Measurements from ENCODE around the gene HYAL4.

The HYAL4 gene

GRCh38 chr7:123860848-123861247, 15.9 kb downstream of the HYAL4 start:
- Histone ChIP-seq H3K27me3 (ENCODE audit: control insufficient read depth in 3 of 3, insufficient read depth in 3 of 3, low read depth in 1 of 3, low read length in 3 of 3) (no peaks in the 10 kb centered on the region), H2BK12ac (ENCODE audit: low read length) (no peak overlapping the region), H2BK120ac (ENCODE audit: low read depth, low read length) (no peak overlapping the region), H3K4ac (ENCODE audit: low read length) (no peak overlapping the region), H3K23ac (ENCODE audit: low read depth, low read length, poor library complexity) (no peak overlapping the region), H4K91ac (ENCODE audit: low read depth, low read length, poor library complexity) (no peak overlapping the region), H3K9ac (ENCODE audit: low read depth, low read length, poor library complexity) (no peak overlapping the region), H2AK5ac (ENCODE audit: low read depth, low read length) (no peak overlapping the region), H3K4me3 (ENCODE audit: low read length in 2 of 2) (no peak overlapping the region), H3K36me3 (replicated peaks in 1 of 2; ENCODE audit: control insufficient read depth in 2 of 2, insufficient read depth in 2 of 2, low read length in 2 of 2) (no peaks in the 10 kb centered on the region), H3K27ac (replicated peaks; ENCODE audit: low read length) (no peak overlapping the region), H3K18ac (ENCODE audit: low read length) (no peak overlapping the region), H3K14ac (ENCODE audit: low read length) (no peak overlapping the region), H4K8ac (ENCODE audit: low read depth, low read length) (no peak overlapping the region), H3K4me2 (ENCODE audit: insufficient read depth, low read length, poor library complexity, severe bottlenecking) (no peak overlapping the region), H3K79me1 (ENCODE audit: low read depth, low read length) (no peaks in the 10 kb centered on the region), H2BK15ac (ENCODE audit: low read length) (no peak overlapping the region), H2BK5ac (ENCODE audit: low read length) (no peak overlapping the region), H3K4me1 (ENCODE audit: control insufficient read depth in 2 of 2, insufficient read depth in 1 of 2, low read depth in 1 of 2, low read length in 2 of 2) (no peaks in the 10 kb centered on the region), H3K9me3 (replicated peaks in 1 of 2; ENCODE audit: control insufficient read depth in 2 of 2, insufficient read depth in 1 of 2, low read depth in 1 of 2, low read length in 2 of 2) (peaks cover 0 to 2% of the 10 kb centered on the region in 2 donors), H2AFZ (ENCODE audit: low read length) (no peak overlapping the region)
- no peak for DNase-seq (ENCODE audit: low spot score)

GRCh38 chr7:123862775-123863174, 17.8 kb downstream of the HYAL4 start:
- H3K9me3 ChIP-seq (replicated peaks in 1 of 2; ENCODE audit: control insufficient read depth in 2 of 2, insufficient read depth in 1 of 2, low read depth in 1 of 2, low read length in 2 of 2), result peaks cover 0 to 2% of the 10 kb centered on the region in 2 donors
- H2AFZ ChIP-seq (ENCODE audit: low read length), result no peak overlapping the region
- no peak overlapping the region for H2AK5ac ChIP-seq (ENCODE audit: low read depth, low read length)
- no peaks in the 10 kb centered on the region for H3K27me3 ChIP-seq (ENCODE audit: control insufficient read depth in 3 of 3, insufficient read depth in 3 of 3, low read depth in 1 of 3, low read length in 3 of 3)
- no peaks in the 10 kb centered on the region for H3K79me1 ChIP-seq (ENCODE audit: low read depth, low read length)
- no peak overlapping the region for H3K27ac ChIP-seq (replicated peaks; ENCODE audit: low read length)
- no peak for DNase-seq (ENCODE audit: low spot score)
- H2BK12ac ChIP-seq (ENCODE audit: low read length), result no peak overlapping the region
- H3K23ac ChIP-seq (ENCODE audit: low read depth, low read length, poor library complexity), result no peak overlapping the region
- no peak overlapping the region for H4K91ac ChIP-seq (ENCODE audit: low read depth, low read length, poor library complexity)
- H3K9ac ChIP-seq (ENCODE audit: low read depth, low read length, poor library complexity), result no peak overlapping the region
- H3K4me3 ChIP-seq (ENCODE audit: low read length in 2 of 2), result no peak overlapping the region
- H4K8ac ChIP-seq (ENCODE audit: low read depth, low read length), result no peak overlapping the region
- no peak overlapping the region for H3K4ac ChIP-seq (ENCODE audit: low read length)
- no peak overlapping the region for H2BK120ac ChIP-seq (ENCODE audit: low read depth, low read length)
- no peak overlapping the region for H2BK15ac ChIP-seq (ENCODE audit: low read length)
- H2BK5ac ChIP-seq (ENCODE audit: low read length), result no peak overlapping the region
- H3K14ac ChIP-seq (ENCODE audit: low read length), result no peak overlapping the region
- no peaks in the 10 kb centered on the region for H3K4me1 ChIP-seq (ENCODE audit: control insufficient read depth in 2 of 2, insufficient read depth in 1 of 2, low read depth in 1 of 2, low read length in 2 of 2)
- no peaks in the 10 kb centered on the region for H3K36me3 ChIP-seq (replicated peaks in 1 of 2; ENCODE audit: control insufficient read depth in 2 of 2, insufficient read depth in 2 of 2, low read length in 2 of 2)
- no peak overlapping the region for H3K4me2 ChIP-seq (ENCODE audit: insufficient read depth, low read length, poor library complexity, severe bottlenecking)
- H3K18ac ChIP-seq (ENCODE audit: low read length), result no peak overlapping the region

- no peak overlapping the region for H2BK120ac ChIP-seq (ENCODE audit: low read depth, low read length)
- no peaks in the 10 kb centered on the region for H3K4me1 ChIP-seq (ENCODE audit: control insufficient read depth in 2 of 2, insufficient read depth in 1 of 2, low read depth in 1 of 2, low read length in 2 of 2)
- no peak overlapping the region for H3K27ac ChIP-seq (replicated peaks; ENCODE audit: low read length)
- H3K14ac ChIP-seq (ENCODE audit: low read length), result no peak overlapping the region
- H3K9me3 ChIP-seq (replicated peaks in 1 of 2; ENCODE audit: control insufficient read depth in 2 of 2, insufficient read depth in 1 of 2, low read depth in 1 of 2, low read length in 2 of 2), result peaks cover 0 to 2% of the 10 kb centered on the region in 2 donors
- no peak overlapping the region for H3K4me3 ChIP-seq (ENCODE audit: low read length in 2 of 2)
- no peak overlapping the region for H3K9ac ChIP-seq (ENCODE audit: low read depth, low read length, poor library complexity)
- H2BK15ac ChIP-seq (ENCODE audit: low read length), result no peak overlapping the region
- no peak for DNase-seq (ENCODE audit: low spot score)
- H3K18ac ChIP-seq (ENCODE audit: low read length), result no peak overlapping the region
- H2AFZ ChIP-seq (ENCODE audit: low read length), result peak overlapping the region; percentile 23
- no peak overlapping the region for H3K4me2 ChIP-seq (ENCODE audit: insufficient read depth, low read length, poor library complexity, severe bottlenecking)
- no CpG with 5 or more reads among the region's 1 CpG for WGBS, 2 donors (ENCODE audit: extremely low coverage in 2 of 2, insufficient read length in 2 of 2, insufficient replicate concordance in 1 of 2)
- no peak overlapping the region for H3K4ac ChIP-seq (ENCODE audit: low read length)
- no peaks in the 10 kb centered on the region for H3K79me1 ChIP-seq (ENCODE audit: low read depth, low read length)
- no peak overlapping the region for H2BK5ac ChIP-seq (ENCODE audit: low read length)
- no peak overlapping the region for H2BK12ac ChIP-seq (ENCODE audit: low read length)
- H2AK5ac ChIP-seq (ENCODE audit: low read depth, low read length), result no peak overlapping the region
- no peaks in the 10 kb centered on the region for H3K36me3 ChIP-seq (replicated peaks in 1 of 2; ENCODE audit: control insufficient read depth in 2 of 2, insufficient read depth in 2 of 2, low read length in 2 of 2)
- H4K8ac ChIP-seq (ENCODE audit: low read depth, low read length), result no peak overlapping the region
- no peaks in the 10 kb centered on the region for H3K27me3 ChIP-seq (ENCODE audit: control insufficient read depth in 3 of 3, insufficient read depth in 3 of 3, low read depth in 1 of 3, low read length in 3 of 3)
- H3K23ac ChIP-seq (ENCODE audit: low read depth, low read length, poor library complexity), result no peak overlapping the region
- no peak overlapping the region for H4K91ac ChIP-seq (ENCODE audit: low read depth, low read length, poor library complexity)
Measured at GRCh38 chr7:123863461-123863860, 18.5 kb downstream of the HYAL4 start.

- Histone ChIP-seq H3K79me1 (ENCODE audit: low read depth, low read length) (no peaks in the 10 kb centered on the region), H3K9ac (ENCODE audit: low read depth, low read length, poor library complexity) (no peak overlapping the region), H3K18ac (ENCODE audit: low read length) (no peak overlapping the region), H3K4ac (ENCODE audit: low read length) (no peak overlapping the region), H2AFZ (ENCODE audit: low read length) (no peak overlapping the region), H3K14ac (ENCODE audit: low read length) (no peak overlapping the region), H4K8ac (ENCODE audit: low read depth, low read length) (no peak overlapping the region), H2BK120ac (ENCODE audit: low read depth, low read length) (no peak overlapping the region), H3K4me1 (ENCODE audit: control insufficient read depth in 2 of 2, insufficient read depth in 1 of 2, low read depth in 1 of 2, low read length in 2 of 2) (no peaks in the 10 kb centered on the region), H2BK15ac (ENCODE audit: low read length) (no peak overlapping the region), H3K4me3 (ENCODE audit: low read length in 2 of 2) (no peak overlapping the region), H2AK5ac (ENCODE audit: low read depth, low read length) (no peak overlapping the region), H2BK12ac (ENCODE audit: low read length) (no peak overlapping the region), H2BK5ac (ENCODE audit: low read length) (no peak overlapping the region), H3K4me2 (ENCODE audit: insufficient read depth, low read length, poor library complexity, severe bottlenecking) (no peak overlapping the region), H3K9me3 (replicated peaks in 1 of 2; ENCODE audit: control insufficient read depth in 2 of 2, insufficient read depth in 1 of 2, low read depth in 1 of 2, low read length in 2 of 2) (peaks cover 0 to 2% of the 10 kb centered on the region in 2 donors), H3K27me3 (ENCODE audit: control insufficient read depth in 3 of 3, insufficient read depth in 3 of 3, low read depth in 1 of 3, low read length in 3 of 3) (no peaks in the 10 kb centered on the region), H3K27ac (replicated peaks; ENCODE audit: low read length) (no peak overlapping the region), H3K36me3 (replicated peaks in 1 of 2; ENCODE audit: control insufficient read depth in 2 of 2, insufficient read depth in 2 of 2, low read length in 2 of 2) (no peaks in the 10 kb centered on the region), H3K23ac (ENCODE audit: low read depth, low read length, poor library complexity) (no peak overlapping the region), H4K91ac (ENCODE audit: low read depth, low read length, poor library complexity) (no peak overlapping the region)
- DNase-seq (ENCODE audit: low spot score), result no peak
- no CpG with 5 or more reads among the region's 1 CpG for WGBS, 2 donors (ENCODE audit: extremely low coverage in 2 of 2, insufficient read length in 2 of 2, insufficient replicate concordance in 1 of 2)
Measured at GRCh38 chr7:123864012-123864411, 19.0 kb downstream of the HYAL4 start.

All from neuronal stem cell (in vitro differentiated cells).